ENCODE measurements around the gene GYS1. TPM values are rescaled to one million over a fixed set of nuclear protein-coding genes. Genes with fewer than 3 reads are reported as not detected.

The GYS1 gene
- total and polyA plus RNA-seq, 2 of the 8 experiments (the other 6 are each of a cell fraction or from before 2014, with no cell fraction given) = 30.0 to 38.7 TPM

DNA sequence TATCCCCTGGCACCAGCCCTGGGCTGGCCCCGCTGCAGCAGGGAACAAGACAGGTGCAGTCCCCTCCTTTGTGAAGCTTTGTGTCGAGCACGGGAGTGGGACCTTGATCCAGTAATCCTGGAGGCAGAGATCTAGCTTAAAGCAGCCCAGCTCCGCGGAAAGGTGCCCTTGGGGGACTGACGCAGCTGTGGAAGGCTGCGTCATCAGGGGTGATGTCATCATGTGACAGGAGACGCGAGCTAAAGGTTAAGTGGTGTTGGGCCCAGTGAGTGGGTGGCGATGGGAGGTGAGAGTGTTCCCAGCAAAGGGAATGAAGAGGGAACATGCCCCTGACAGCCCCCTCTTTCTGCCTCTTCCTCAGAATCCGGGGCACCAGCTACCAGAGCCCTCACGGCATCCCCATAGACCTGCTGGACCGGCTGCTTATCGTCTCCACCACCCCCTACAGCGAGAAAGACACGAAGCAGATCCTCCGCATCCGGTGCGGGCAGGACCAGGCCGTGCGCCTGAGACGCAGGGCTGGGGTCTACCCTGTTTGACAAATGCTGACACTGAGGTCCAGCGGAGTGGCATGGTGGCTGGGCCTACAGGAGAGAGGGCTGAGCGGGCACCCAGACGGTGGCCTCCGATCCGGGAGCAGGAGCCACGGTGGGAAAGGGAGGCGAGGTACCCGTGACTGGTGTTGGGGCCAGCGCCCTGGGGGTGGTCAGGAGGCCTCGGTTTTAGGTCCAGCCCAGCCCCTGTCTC is 21.2 kb upstream of the GYS1 start:
- no peak overlapping the region for H3K9ac ChIP-seq (replicated peaks in 1 of 4; ENCODE audit: extremely low read depth in 1 of 4, low read depth in 3 of 4, low read length in 3 of 4)
- ChIA-PET CTCF (ENCODE audit: partially characterized antibody) (interaction anchor here (0.7 to 3.1 kb wide), 4 partner anchors 10 to 21 kb away, joined by 3 to 43 read pairs (median 4); partner anchors contain the start of genes CGB2, GYS1 and RUVBL2), POLR2A (ENCODE audit: partially characterized antibody) (interaction anchor here (0.6 to 1.3 kb wide), 5 partner anchors 9 to 55 kb away, joined by 3 to 4 read pairs (median 3); no protein-coding TSS in a partner anchor)
- H3K4me1 ChIP-seq (replicated peaks in 1 of 4; ENCODE audit: control insufficient read depth in 3 of 4, insufficient read depth in 4 of 4, low read length in 3 of 4) = peaks cover 0 to 11% (median 3%) of the 10 kb centered on the region in 4 experiments; a peak in 4 of 7 replicates
- no peaks in the 10 kb centered on the region for H3K9me3 ChIP-seq (ENCODE audit: insufficient read depth in 2 of 2, low read depth in 1 of 2, low read length in 1 of 2)
- H3K36me3 ChIP-seq (ENCODE audit: control insufficient read depth in 2 of 4, insufficient read depth in 4 of 4, low read length in 3 of 4) = peaks cover 10 to 31% (median 19%) of the 10 kb centered on the region in 4 experiments; a peak in 7 of 8 replicates
- H3K23me2 ChIP-seq (ENCODE audit: low read depth, low read length) = peaks cover 6% of the 10 kb centered on the region; the same call in 1 of the 2 replicates
- H3K23ac ChIP-seq (ENCODE audit: insufficient read length) = no peak overlapping the region
- H2BK15ac ChIP-seq (ENCODE audit: low read length) = no peak overlapping the region
- no peak overlapping the region for H2AK5ac ChIP-seq (ENCODE audit: low read depth, low read length)
- no peak overlapping the region for H3K14ac ChIP-seq (ENCODE audit: insufficient read length)
- H3K79me1 ChIP-seq (ENCODE audit: low read depth, low read length) = no peaks in the 10 kb centered on the region
- H3K18ac ChIP-seq (ENCODE audit: extremely low read depth, low read length) = no peak overlapping the region
- H4K8ac ChIP-seq (ENCODE audit: extremely low read depth, insufficient read depth, low read length) = no peak overlapping the region
- no peak overlapping the region for H2BK12ac ChIP-seq (ENCODE audit: low read depth, low read length)
- H2BK5ac ChIP-seq (ENCODE audit: low read depth, low read length) = no peak overlapping the region
- H3K4ac ChIP-seq (replicated peaks; ENCODE audit: insufficient read length, low read depth, low read length) = no peak overlapping the region
- H2BK120ac ChIP-seq (replicated peaks; ENCODE audit: low read depth, low read length) = no peak overlapping the region
- FAIRE-seq (no peak), DNase-seq (ENCODE audit: low read depth in 1 of 2, low spot score in 2 of 2) (no peak)
- no peak overlapping the region for H4K5ac ChIP-seq (ENCODE audit: insufficient read length, low read depth, low read length)
- no peak overlapping the region for H3K4me2 ChIP-seq (ENCODE audit: insufficient read depth in 1 of 2, low read depth in 2 of 2, low read length in 2 of 2)
- 89% methylated on average over 32 of the region's 32 CpGs; no CpG with 5 or more reads in 1 of the 2 experiments for WGBS, 2 experiments (ENCODE audit: extremely low coverage in 1 of 2, insufficient coverage in 1 of 2, insufficient read length in 1 of 2, insufficient replicate concordance in 2 of 2, low coverage in 1 of 2, low lambda C conversion rate in 2 of 2, missing lambda C conversion rate in 1 of 2)
- H3K4me3 ChIP-seq (ENCODE audit: extremely low read depth in 1 of 4, insufficient read depth in 2 of 4, low read depth in 3 of 4, low read length in 4 of 4) = no peak overlapping the region
- no peaks in the 10 kb centered on the region for H3K79me2 ChIP-seq (ENCODE audit: control insufficient read depth in 1 of 2, insufficient read depth in 2 of 2, low read length in 2 of 2)
- peaks cover 0 to 15% (median 9%) of the 10 kb centered on the region in 4 experiments; a peak in 5 of 7 replicates for H3K27me3 ChIP-seq (replicated peaks in 1 of 4; ENCODE audit: control insufficient read depth in 3 of 4, extremely low read depth in 1 of 4, insufficient read depth in 3 of 4, low read length in 3 of 4)
- no peak overlapping the region for H3K56ac ChIP-seq (replicated peaks; ENCODE audit: insufficient read length, low read depth, low read length)
- H4K91ac ChIP-seq (replicated peaks; ENCODE audit: insufficient read length, low read length) = no peak overlapping the region
- no peak overlapping the region for H3K27ac ChIP-seq (ENCODE audit: low read depth, low read length)
- H2AFZ ChIP-seq (ENCODE audit: low read length) = no peak overlapping the region
- H2BK20ac ChIP-seq (ENCODE audit: low read length) = no peak overlapping the region
- peaks cover 3 to 5% of the 10 kb centered on the region in 2 experiments for H4K20me1 ChIP-seq (replicated peaks in 1 of 2; ENCODE audit: control insufficient read depth in 1 of 2, insufficient read depth in 2 of 2, low read length in 2 of 2)
- TF ChIP-seq ZNF274 (IDR thresholded peaks at IDR 0.05; ENCODE audit: borderline replicate concordance, extremely low read depth, low read length) (no peak), JUND (IDR thresholded peaks at IDR 0.05; ENCODE audit: low read length) (no peak), EGR1 (IDR thresholded peaks at IDR 0.05; ENCODE audit: borderline replicate concordance, low read depth, low read length) (no peak), SIX5 (IDR thresholded peaks at IDR 0.05; ENCODE audit: low read depth, low read length) (no peak), MAFK (IDR thresholded peaks at IDR 0.05; ENCODE audit: low read depth, low read length) (no peak), CTBP2 (IDR thresholded peaks at IDR 0.05; ENCODE audit: borderline replicate concordance, insufficient read depth, insufficient read length, low read length) (no peak), RNF2 (IDR thresholded peaks at IDR 0.05; ENCODE audit: borderline replicate concordance, low read depth, low read length, missing control alignments, poor library complexity, severe bottlenecking) (no peak), TEAD4 (IDR thresholded peaks at IDR 0.05; ENCODE audit: low read depth, low read length) (no peak)
- TF ChIP-seq, protein P1, sequence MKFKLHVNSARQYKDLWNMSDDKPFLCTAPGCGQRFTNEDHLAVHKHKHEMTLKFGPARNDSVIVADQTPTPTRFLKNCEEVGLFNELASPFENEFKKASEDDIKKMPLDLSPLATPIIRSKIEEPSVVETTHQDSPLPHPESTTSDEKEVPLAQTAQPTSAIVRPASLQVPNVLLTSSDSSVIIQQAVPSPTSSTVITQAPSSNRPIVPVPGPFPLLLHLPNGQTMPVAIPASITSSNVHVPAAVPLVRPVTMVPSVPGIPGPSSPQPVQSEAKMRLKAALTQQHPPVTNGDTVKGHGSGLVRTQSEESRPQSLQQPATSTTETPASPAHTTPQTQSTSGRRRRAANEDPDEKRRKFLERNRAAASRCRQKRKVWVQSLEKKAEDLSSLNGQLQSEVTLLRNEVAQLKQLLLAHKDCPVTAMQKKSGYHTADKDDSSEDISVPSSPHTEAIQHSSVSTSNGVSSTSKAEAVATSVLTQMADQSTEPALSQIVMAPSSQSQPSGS (IDR thresholded peaks at IDR 0.05; ENCODE audit: low read length) = no peak

All from H1 (cell line).